Heart left ventricle (tissue), 16 donors: ENCODE measurements around the gene NDRG4. TPM values are rescaled to one million over a fixed set of nuclear protein-coding genes. Genes with fewer than 3 reads are reported as not detected.

Source experiments
- ATAC-seq, 4 donors: fragments of 200-7000 bp; cut with Tn5 transposase; one replicate each; pipeline ENCODE4 v1.9.1; 2020 to 2022; ENCODE audit warnings: moderate library complexity in 4 of 4, mild to moderate bottlenecking in 3 of 4, moderate number of reproducible peaks in 1 of 4
- DNase-seq, 5 donors: peaks; one replicate each; pipeline ENCODE4 v3.0.0-alpha.2; 2020
- H3K27ac ChIP-seq, 12 donors: fragments of 200-600 bp; sonication (generic) in 4 of 12; one replicate each; pipeline versions ENCODE4 v1.5.0 to v1.8.0; 2016 to 2022; ENCODE audit warnings: mild to moderate bottlenecking in 2 of 12
- H3K27me3 ChIP-seq, 9 donors: fragments of 200-600 bp; sonication (generic) in 2 of 9; one replicate each; pipeline versions ENCODE4 v1.5.1 to v1.8.0; 2016 to 2022; ENCODE audit warnings: mild to moderate bottlenecking in 3 of 9
- H3K36me3 ChIP-seq, 9 donors: fragments of 200-600 bp; sonication (generic) in 2 of 9; one replicate each; pipeline versions ENCODE4 v1.5.0 to v1.8.0; 2018 to 2022; ENCODE audit warnings: mild to moderate bottlenecking in 2 of 9
- H3K4me1 ChIP-seq, 12 donors: fragments of 200-600 bp; sonication (generic) in 4 of 12; one replicate each; pipeline versions ENCODE4 v1.5.0 to v1.8.0; 2016 to 2022; ENCODE audit warnings: mild to moderate bottlenecking in 3 of 12
- H3K4me3 ChIP-seq, 12 donors: fragments of 200-600 bp; sonication (generic) in 4 of 12; one replicate each; pipeline versions ENCODE4 v1.5.0 to v1.8.0; 2017 to 2022; ENCODE audit warnings: mild to moderate bottlenecking in 9 of 12, moderate library complexity in 4 of 12
- H3K9me3 ChIP-seq, 12 donors: fragments of 200-600 bp; sonication (generic) in 4 of 12; one replicate each; pipeline versions ENCODE4 v1.5.0 to v1.8.0; 2016 to 2022; ENCODE audit warnings: mild to moderate bottlenecking in 1 of 12
- CTCF ChIP-seq, 12 donors: fragments of 200-600 bp; sonication (generic) in 4 of 12; IDR thresholded peaks; one replicate each; pipeline versions ENCODE4 v1.5.0 to v1.8.0; 2018 to 2022; ENCODE audit warnings: antibody characterized with exemption in 12 of 12, mild to moderate bottlenecking in 5 of 12
- POLR2A ChIP-seq, 2 donors: fragments of 450-650 bp; IDR thresholded peaks; one replicate each; pipeline ENCODE4 v1.6.1; 2017; ENCODE audit warnings: antibody characterized with exemption in 2 of 2, mild to moderate bottlenecking in 2 of 2, moderate library complexity in 2 of 2
- WGBS, 4 donors: extraction: QIAGEN DNeasy Blood & Tissue Kit in 2 of 4; methylation state at CpG; one replicate each; pipeline versions ENCODE4 v1.1.5 to v1.1.7; 2013 to 2018; 5-methylcytosine and 5-hydroxymethylcytosine counted together
- intact Hi-C, 10 donors: fragments of 100-400 bp; cut with DNase I; formaldehyde crosslinking; loops; one replicate each; pipeline versions ENCODE4 v1.11.1 to v1.14.2; 2022
- polyA plus RNA-seq, 2 donors: library from polyadenylated mRNA; stranded (reverse); fragments of 200-250 nt; gene quantifications; one replicate each; pipeline ENCODE4 v1.2.3, GENCODE V29; 2013
- total RNA-seq, 9 donors: library from RNA; depleted of rRNA in 2 of 9; stranded (reverse); fragments of >200 nt in 2 of 9; fragmentation: NEBNext Ultra II Directional in 3 of 9; extraction: Animal tissue kit (Norgen Biotek cat#: 25700) in 3 of 9; gene quantifications; one replicate each; pipeline versions ENCODE4 v1.1.0 to v1.2.4, GENCODE V29; 2016 to 2023
- donor health status: ischemic (EF 13 %, LVEDD 7.1; RV severe dilation, severe dysfunction).
- donor health status: healthy with polysubstance abuse.
- donor health status: DM: no; HTN: yes; CAD: no.
- donor health status: DM: no; HTN: no; CAD: no.
- donor health status: ischemic (EF 25% LVEDD 6.9; RV normal size, moderate dysfunction).
- donor health status: ischemic (EF 25% LVEDD 5.7; RV mildly dilated, moderate dysfunction).
- donor health status: healthy.
- donor health status: DM: yes; HTN: yes; CAD: no.
- donor health status: ischemic (EF 35%, LVEDD 5.7; RV mildly dilated, moderate dysfunction).
- donor health status: nonischemic (EF 11% LVEDD 7.7; RV severe dilation, severe dysfunction).
- donor health status: DM: yes; HTN: yes; CAD: no.
- donor health status: PGD.
- donor health status: ischemic (EF 29% LVEDD 5.4; RV normal size, mild dysfunction).
- donor health status: nonischemic (EF 23%, LVEDD 6.1; RV moderate dilation, normal function).

Gene NDRG4
- total and polyA plus RNA-seq, 11 donors: 294 to 1,429 (median 742) TPM

DNA sequence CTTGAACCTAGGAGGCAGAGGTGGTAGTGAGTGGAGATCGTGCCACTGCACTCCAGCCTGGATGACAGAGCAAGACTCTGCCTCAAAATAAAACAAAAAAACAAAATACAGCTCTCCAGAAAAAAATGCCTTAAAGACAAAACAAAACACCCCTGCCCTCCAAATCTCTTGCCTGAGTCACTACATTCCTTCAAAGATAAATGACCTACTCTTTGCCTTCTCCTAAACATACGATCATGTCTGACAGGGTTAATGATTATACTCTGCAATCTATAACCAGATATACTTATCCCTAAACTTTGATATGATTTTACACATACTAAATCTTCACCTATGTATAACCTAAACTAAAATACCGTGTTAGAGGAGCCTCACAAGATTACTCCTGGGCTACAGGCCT lies 13.9 kb downstream of the NDRG4 start:
- no peaks in the 10 kb centered on the region for H3K9me3 ChIP-seq
- peaks cover 0 to 60% (median 29%) of the 10 kb centered on the region in 9 donors for H3K36me3 ChIP-seq
- H3K4me1 ChIP-seq: peaks cover 0 to 29% (median 15%) of the 10 kb centered on the region in 12 donors
- WGBS, 4 donors: 84 to 88% (median 85%) methylated on average over 3 of the region's 3 CpGs
- peak overlapping the region in 2 of 12 donors; percentile 86 to 88 for H3K27ac ChIP-seq
- intact Hi-C loops: loop anchor here in 8 of 10 donors (2.0 to 10.0 kb wide), 8 partner anchors 111 to 243 kb away; partner anchors contain the start of gene CNOT1 (in 3 of the 8)
- TF ChIP-seq POLR2A (IDR thresholded peaks at IDR 0.05) (no peak), CTCF (IDR thresholded peaks at IDR 0.05) (no peak)
- DNase-seq (no peak), ATAC-seq (no peak)
- no peak overlapping the region for H3K4me3 ChIP-seq
- H3K27me3 ChIP-seq: no peaks in the 10 kb centered on the region

DNA sequence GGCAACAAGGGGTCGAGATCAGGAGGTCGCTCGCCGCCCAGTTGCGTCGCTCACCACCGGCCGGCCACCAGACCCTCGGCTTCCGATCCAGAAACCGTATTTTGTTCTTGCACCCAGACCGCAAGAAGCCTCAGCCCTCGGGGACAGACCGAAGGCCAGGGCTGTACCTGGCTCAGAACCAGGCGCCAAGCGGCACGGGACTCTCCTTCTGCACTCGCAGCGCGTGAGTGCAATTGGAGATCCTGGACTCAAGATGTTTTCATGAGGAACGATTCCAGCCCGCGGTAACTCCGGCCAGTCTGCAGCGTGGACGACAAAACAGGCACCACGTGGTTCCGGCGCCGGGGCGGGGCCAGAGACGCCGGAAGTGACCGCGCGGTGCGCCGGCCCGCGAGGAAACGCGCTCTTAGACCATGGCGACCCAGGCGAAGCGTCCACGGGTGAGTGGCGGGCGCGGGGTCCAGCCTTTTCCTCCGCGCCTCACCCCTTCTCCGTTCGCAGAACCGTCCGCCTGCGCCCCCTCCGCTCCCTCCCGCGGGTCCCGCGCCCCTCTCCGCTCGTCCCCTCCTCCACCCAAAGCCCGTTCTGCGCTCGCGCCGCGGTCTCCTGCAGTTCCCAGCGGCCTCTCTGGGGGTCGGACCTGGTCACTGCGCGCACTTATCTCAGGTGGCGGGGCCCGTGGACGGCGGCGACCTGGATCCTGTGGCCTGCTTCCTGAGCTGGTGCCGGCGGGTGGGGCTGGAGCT lies 15.4 kb downstream of the NDRG4 start, which contains the start of gene SETD6:
SETD6 (plus strand) TSS at position 393 of the 746 bp plus-strand sequence; CDS start at position 414, 21 bp downstream.
- H3K9me3 ChIP-seq: no peaks in the 10 kb centered on the region
- ATAC-seq (peak; percentile 76 to 92 (median 89)), DNase-seq (peak; percentile 88 to 94 (median 90))
- H3K27me3 ChIP-seq: no peaks in the 10 kb centered on the region
- intact Hi-C loops: loop anchor here in 8 of 10 donors (2.0 to 10.0 kb wide), 7 partner anchors 110 to 240 kb away; partner anchors contain the start of gene CNOT1 (in 4 of the 8)
- H3K4me3 ChIP-seq: peak within 1 kb of the TSS; percentile 69 to 89 (median 78)
- peaks cover 0 to 21% (median 15%) of the 10 kb centered on the region in 12 donors for H3K4me1 ChIP-seq
- TF ChIP-seq POLR2A (IDR thresholded peaks at IDR 0.05): peak in 1 of 2 donors; percentile 48
- peak in 5 of 12 donors; percentile 8 to 45 (median 21) for TF ChIP-seq CTCF (IDR thresholded peaks at IDR 0.05)
- peaks cover 0 to 60% (median 39%) of the 10 kb centered on the region in 9 donors for H3K36me3 ChIP-seq
- peak within 1 kb of the TSS; percentile 47 to 89 (median 80) for H3K27ac ChIP-seq
- WGBS, 4 donors: 0 to 4% (median 1%) methylated on average over 49 to 80 of the region's 80 CpGs

DNA sequence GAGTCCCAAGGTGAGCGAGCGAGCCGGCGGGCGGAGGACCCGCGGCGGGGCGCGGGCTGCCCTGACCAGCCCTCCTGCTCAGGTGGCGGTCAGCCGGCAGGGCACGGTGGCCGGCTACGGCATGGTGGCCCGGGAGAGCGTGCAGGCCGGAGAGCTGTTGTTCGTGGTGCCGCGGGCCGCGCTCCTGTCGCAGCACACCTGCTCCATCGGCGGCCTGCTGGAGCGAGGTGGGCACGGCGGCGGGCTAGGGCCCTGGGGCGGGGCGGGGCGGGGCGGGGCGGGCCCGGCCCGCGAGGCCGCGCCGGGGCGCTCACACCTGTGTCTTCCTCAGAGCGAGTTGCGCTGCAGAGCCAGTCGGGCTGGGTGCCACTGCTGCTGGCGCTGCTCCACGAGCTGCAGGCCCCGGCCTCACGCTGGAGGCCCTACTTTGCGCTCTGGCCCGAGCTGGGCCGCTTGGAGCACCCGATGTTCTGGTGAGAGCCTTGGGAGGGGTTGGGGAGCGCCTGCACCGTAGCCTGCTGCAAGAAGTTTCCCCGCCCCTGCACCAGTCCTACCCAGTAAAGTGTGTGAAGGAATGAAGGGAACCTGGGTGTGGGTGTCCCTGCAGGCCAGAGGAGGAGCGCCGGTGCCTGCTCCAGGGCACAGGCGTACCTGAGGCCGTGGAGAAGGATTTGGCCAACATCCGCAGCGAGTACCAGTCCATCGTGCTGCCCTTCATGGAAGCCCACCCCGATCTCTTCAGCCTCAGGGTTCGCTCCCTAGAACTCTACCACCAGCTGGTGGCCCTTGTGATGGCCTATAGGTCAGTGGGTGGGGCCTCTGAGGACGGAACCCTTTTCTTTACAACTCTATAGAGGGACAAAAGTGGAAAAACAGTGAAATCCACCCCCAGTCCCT lies 16.2 kb downstream of the NDRG4 start:
- peaks cover 0 to 60% (median 46%) of the 10 kb centered on the region in 9 donors for H3K36me3 ChIP-seq
- H3K4me3 ChIP-seq: peak overlapping the region; percentile 69 to 89 (median 78)
- peak in 2 of 4 donors; percentile 31 to 36 for ATAC-seq
- peak in 2 of 5 donors; percentile 53 to 72 for DNase-seq
- 15 to 64% (median 36%) methylated on average over 10 to 66 of the region's 66 CpGs for WGBS, 4 donors
- no peaks in the 10 kb centered on the region for H3K27me3 ChIP-seq
- intact Hi-C loops: loop anchor here in 8 of 10 donors (2.0 to 10.0 kb wide), 8 partner anchors 109 to 239 kb away; partner anchors contain the start of gene CNOT1 (in 5 of the 8)
- H3K4me1 ChIP-seq: peaks cover 0 to 21% (median 15%) of the 10 kb centered on the region in 12 donors
- no peak for TF ChIP-seq POLR2A (IDR thresholded peaks at IDR 0.05)
- no peak for TF ChIP-seq CTCF (IDR thresholded peaks at IDR 0.05)
- peak overlapping the region; percentile 47 to 89 (median 80) for H3K27ac ChIP-seq
- H3K9me3 ChIP-seq: no peaks in the 10 kb centered on the region
